Measurements from ENCODE around the gene CNNM2.

The CNNM2 gene

GRCh38 chr10:102917962-102918816, at the start of gene CNNM2:
Gene CNNM2, plus strand, starts transcription at chr10:102918294. Its CDS starts 187 bp downstream, at chr10:102918481.
- DNase-seq: peak; percentile 94

- no peak for DNase-seq
Measured at GRCh38 chr10:102868911-102869257, 49.2 kb upstream of the CNNM2 start.

- no peak for DNase-seq
Measured at GRCh38 chr10:102869258-102870198, 48.6 kb upstream of the CNNM2 start, which contains the start of gene AS3MT. Gene AS3MT, plus strand, starts transcription at chr10:102869470. Its CDS starts 123 bp downstream, at chr10:102869593.

- DNase-seq: no peak
Measured at GRCh38 chr10:102870221-102870620, 47.9 kb upstream of the CNNM2 start.

- DNase-seq: no peak
Measured at GRCh38 chr10:102872163-102872562, 45.9 kb upstream of the CNNM2 start.

- DNase-seq: no peak
Measured at GRCh38 chr10:102876747-102877153, 41.3 kb upstream of the CNNM2 start.

- DNase-seq: no peak
Measured at GRCh38 chr10:102878629-102879028, 39.5 kb upstream of the CNNM2 start.

- no peak for DNase-seq
Measured at GRCh38 chr10:102880256-102880655, 37.8 kb upstream of the CNNM2 start.

- DNase-seq: no peak
Measured at GRCh38 chr10:102888048-102888447, 30.0 kb upstream of the CNNM2 start.

- DNase-seq: no peak
Measured at GRCh38 chr10:102894466-102895213, 23.5 kb upstream of the CNNM2 start.

- no peak for DNase-seq
Measured at GRCh38 chr10:102900006-102900405, 18.1 kb upstream of the CNNM2 start.

GRCh38 chr10:102904346-102904745, 13.7 kb upstream of the CNNM2 start:
- no peak for DNase-seq

GRCh38 chr10:102906507-102906906, 11.6 kb upstream of the CNNM2 start:
- no peak for DNase-seq

- DNase-seq: no peak
Measured at GRCh38 chr10:102914781-102915180, 3.3 kb upstream of the CNNM2 start.

- DNase-seq: no peak
Measured at GRCh38 chr10:102916173-102916572, 1.9 kb upstream of the CNNM2 start.

GRCh38 chr10:102917314-102917961, 656 bp upstream of the CNNM2 start:
- DNase-seq: no peak

- DNase-seq: no peak
Measured at GRCh38 chr10:102918817-102919245, 737 bp downstream of the CNNM2 start.

GRCh38 chr10:102919246-102919959, 1.3 kb downstream of the CNNM2 start:
- no peak for DNase-seq

- DNase-seq: no peak
Measured at GRCh38 chr10:102919992-102920739, 2.1 kb downstream of the CNNM2 start.

GRCh38 chr10:102923601-102924000, 5.5 kb downstream of the CNNM2 start:
- no peak for DNase-seq

GRCh38 chr10:102926842-102927241, 8.7 kb downstream of the CNNM2 start:
- no peak for DNase-seq

Data from NCI-H2081 treated with DMSO at 0.1 percent for 48 hours (cell line).